ENCODE results near the gene NWD2. TPM values are rescaled to one million over a fixed set of nuclear protein-coding genes. Genes with fewer than 3 reads are reported as not detected.

Gene NWD2
- total and polyA plus RNA-seq, 2 experiments from 2014 or later: not detected

DNA sequence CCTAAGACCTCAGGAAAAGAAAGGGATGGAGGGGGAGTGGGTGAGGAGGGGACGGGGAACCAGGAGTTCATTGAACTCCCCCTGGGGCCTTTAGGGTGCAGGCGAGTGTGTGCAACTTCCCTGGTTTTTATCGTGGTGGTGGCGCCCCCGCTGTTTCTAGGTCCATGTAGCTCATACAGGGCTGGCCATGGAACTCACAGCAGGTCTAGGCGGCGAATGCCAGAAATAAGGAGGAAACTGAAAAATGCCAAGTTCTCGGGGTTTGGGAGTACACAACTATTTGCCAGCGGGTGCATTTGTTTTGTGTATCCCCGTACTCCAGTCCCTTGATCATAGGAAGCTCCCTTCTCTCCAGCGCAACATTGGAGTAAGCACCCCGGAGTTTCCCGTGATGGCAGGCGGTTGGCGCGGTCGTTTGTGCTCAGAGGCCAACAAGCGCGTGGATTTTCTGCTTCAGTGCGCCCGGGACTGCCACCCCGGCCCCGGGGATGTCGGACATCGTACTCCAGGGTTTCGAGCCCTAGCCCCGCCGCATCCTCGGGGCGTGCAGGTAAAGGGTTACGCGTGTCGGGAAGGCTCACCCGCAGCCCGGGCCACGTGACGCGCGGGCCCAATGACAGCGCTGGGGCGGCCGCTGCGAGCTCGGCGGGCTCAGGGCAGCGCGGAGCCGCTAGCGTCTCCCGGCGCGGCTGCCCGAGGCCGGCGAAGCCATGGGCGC, 208.9 kb downstream of the NWD2 start:
- DNase-seq: peak; percentile 58
- peaks cover 44% of the 10 kb centered on the region for H3K27me3 ChIP-seq (replicated peaks; ENCODE audit: insufficient read depth)
- peak overlapping the region; percentile 60 for H3K4me3 ChIP-seq
- TF ChIP-seq EZH2 (IDR thresholded peaks at IDR 0.05; ENCODE audit: insufficient read depth, poor library complexity, severe bottlenecking): no peak
- peaks cover 7% of the 10 kb centered on the region for H3K4me1 ChIP-seq (ENCODE audit: insufficient read depth)
- no peak overlapping the region for H3K9ac ChIP-seq
- no peaks in the 10 kb centered on the region for H3K79me2 ChIP-seq (ENCODE audit: insufficient read depth)
- H3K9me2 ChIP-seq (ENCODE audit: insufficient read depth): no peaks in the 10 kb centered on the region
- no peaks in the 10 kb centered on the region for H3K36me3 ChIP-seq (ENCODE audit: low read depth)
- H3F3A ChIP-seq (ENCODE audit: insufficient read depth): no peaks in the 10 kb centered on the region
- H3K27ac ChIP-seq: no peak overlapping the region
- in situ Hi-C loops (cut with MboI): loop anchor here (10.0 to 25.0 kb wide), 2 partner anchors 111 to 334 kb away; no protein-coding TSS in a partner anchor
- no peaks in the 10 kb centered on the region for H3K9me3 ChIP-seq (ENCODE audit: low read depth)
- 4% methylated on average over 43 to 56 of the region's 56 CpGs for WGBS, 2 experiments (ENCODE audit: low coverage in 1 of 2, low lambda C conversion rate in 2 of 2, missing lambda C conversion rate in 2 of 2)
- H4K20me1 ChIP-seq (ENCODE audit: insufficient read depth): no peaks in the 10 kb centered on the region
- H2AFZ ChIP-seq: peak overlapping the region; percentile 61
- peak overlapping the region; percentile 71 for H3K4me2 ChIP-seq (ENCODE audit: unreplicated experiment)

- WGBS, 2 experiments (ENCODE audit: low coverage in 1 of 2, low lambda C conversion rate in 2 of 2, missing lambda C conversion rate in 2 of 2): 4% methylated on average over 29 to 31 of the region's 32 CpGs
Measured at GRCh38 chr4:37453999-37454800, 209.7 kb downstream of the NWD2 start.

GRCh38 chr4:37455301-37456131, 211.0 kb downstream of the NWD2 start:
- H3K9me2 ChIP-seq (ENCODE audit: insufficient read depth): no peaks in the 10 kb centered on the region
- no peaks in the 10 kb centered on the region for H3K9me3 ChIP-seq (ENCODE audit: low read depth)
- WGBS, 2 experiments (ENCODE audit: low coverage in 1 of 2, low lambda C conversion rate in 2 of 2, missing lambda C conversion rate in 2 of 2): 71 to 78% methylated on average over 11 of the region's 11 CpGs
- peaks cover 7% of the 10 kb centered on the region for H3K4me1 ChIP-seq (ENCODE audit: insufficient read depth)
- H4K20me1 ChIP-seq (ENCODE audit: insufficient read depth): no peaks in the 10 kb centered on the region
- no peak overlapping the region for H3K4me3 ChIP-seq
- TF ChIP-seq EZH2 (IDR thresholded peaks at IDR 0.05; ENCODE audit: insufficient read depth, poor library complexity, severe bottlenecking): no peak
- H3K4me2 ChIP-seq (ENCODE audit: unreplicated experiment): no peak overlapping the region
- no peak overlapping the region for H3K27ac ChIP-seq
- no peak overlapping the region for H3K9ac ChIP-seq
- H3K36me3 ChIP-seq (ENCODE audit: low read depth): no peaks in the 10 kb centered on the region
- H2AFZ ChIP-seq: no peak overlapping the region
- in situ Hi-C loops (cut with MboI): loop anchor here (10.0 to 25.0 kb wide), 2 partner anchors 109 to 332 kb away; no protein-coding TSS in a partner anchor
- peaks cover 33% of the 10 kb centered on the region for H3K27me3 ChIP-seq (replicated peaks; ENCODE audit: insufficient read depth)
- H3K79me2 ChIP-seq (ENCODE audit: insufficient read depth): no peaks in the 10 kb centered on the region
- no peak for DNase-seq
- H3F3A ChIP-seq (ENCODE audit: insufficient read depth): no peaks in the 10 kb centered on the region

More at GRCh38 chr4:37453999-37454800, 209.7 kb downstream of the NWD2 start:
- no peak for DNase-seq
- H3F3A ChIP-seq (ENCODE audit: insufficient read depth): no peaks in the 10 kb centered on the region
- peaks cover 7% of the 10 kb centered on the region for H3K4me1 ChIP-seq (ENCODE audit: insufficient read depth)
- in situ Hi-C loops (cut with MboI): loop anchor here (10.0 to 25.0 kb wide), 2 partner anchors 111 to 333 kb away; no protein-coding TSS in a partner anchor
- TF ChIP-seq EZH2phosphoT487 (IDR thresholded peaks at IDR 0.05; ENCODE audit: insufficient read depth, low read depth) (0 out of 2 replicates have a peak, but pooled peaks have one; percentile 16), EZH2 (IDR thresholded peaks at IDR 0.05; ENCODE audit: insufficient read depth, poor library complexity, severe bottlenecking) (peak; percentile 60)
- H3K36me3 ChIP-seq (ENCODE audit: low read depth): no peaks in the 10 kb centered on the region
- H3K27ac ChIP-seq: no peak overlapping the region
- peak overlapping the region; percentile 60 for H3K4me3 ChIP-seq
- peaks cover 44% of the 10 kb centered on the region for H3K27me3 ChIP-seq (replicated peaks; ENCODE audit: insufficient read depth)
- no peaks in the 10 kb centered on the region for H3K9me3 ChIP-seq (ENCODE audit: low read depth)
- H3K79me2 ChIP-seq (ENCODE audit: insufficient read depth): no peaks in the 10 kb centered on the region
- peak overlapping the region; percentile 71 for H3K4me2 ChIP-seq (ENCODE audit: unreplicated experiment)
- no peaks in the 10 kb centered on the region for H4K20me1 ChIP-seq (ENCODE audit: insufficient read depth)
- peak overlapping the region; percentile 61; the same call in 1 of the 2 replicates for H2AFZ ChIP-seq
- no peak overlapping the region for H3K9ac ChIP-seq
- H3K9me2 ChIP-seq (ENCODE audit: insufficient read depth): no peaks in the 10 kb centered on the region

- in situ Hi-C loops (cut with MboI): loop anchor here (25.0 kb wide), 1 partner anchor 326 kb away; no protein-coding TSS in a partner anchor
- 27 to 36% methylated on average over 1 of the region's 1 CpG for WGBS, 2 experiments (ENCODE audit: low coverage in 1 of 2, low lambda C conversion rate in 2 of 2, missing lambda C conversion rate in 2 of 2)
Measured at GRCh38 chr4:37461801-37462200, 217.3 kb downstream of the NWD2 start.

More at GRCh38 chr4:37461801-37462200, 217.3 kb downstream of the NWD2 start:
- H3K36me3 ChIP-seq (ENCODE audit: low read depth): no peaks in the 10 kb centered on the region
- no peaks in the 10 kb centered on the region for H3K9me2 ChIP-seq (ENCODE audit: insufficient read depth)
- no peak for DNase-seq
- no peaks in the 10 kb centered on the region for H3K79me2 ChIP-seq (ENCODE audit: insufficient read depth)
- H3F3A ChIP-seq (ENCODE audit: insufficient read depth): no peaks in the 10 kb centered on the region
- H3K4me1 ChIP-seq (ENCODE audit: insufficient read depth): no peaks in the 10 kb centered on the region
- H3K9ac ChIP-seq: no peak overlapping the region
- no peaks in the 10 kb centered on the region for H3K9me3 ChIP-seq (ENCODE audit: low read depth)
- H3K4me2 ChIP-seq (ENCODE audit: unreplicated experiment): no peak overlapping the region
- H3K27me3 ChIP-seq (replicated peaks; ENCODE audit: insufficient read depth): peaks cover 2% of the 10 kb centered on the region; the same call in 1 of the 2 replicates
- H4K20me1 ChIP-seq (ENCODE audit: insufficient read depth): no peaks in the 10 kb centered on the region
- no peak overlapping the region for H3K27ac ChIP-seq
- no peak overlapping the region for H3K4me3 ChIP-seq
- TF ChIP-seq EZH2phosphoT487 (IDR thresholded peaks at IDR 0.05; ENCODE audit: insufficient read depth, low read depth) (no peak), EZH2 (IDR thresholded peaks at IDR 0.05; ENCODE audit: insufficient read depth, poor library complexity, severe bottlenecking) (no peak)
- H2AFZ ChIP-seq: no peak overlapping the region

All from GM23248 (cell line).